H9 (cell line): ENCODE data around the gene LRRC3B. TPM values are rescaled to one million over a fixed set of nuclear protein-coding genes. Genes with fewer than 3 reads are reported as not detected.
"Not testable (repeated sequence)": the region's sequence is repeated elsewhere in the genome, so short reads cannot be mapped to it uniquely, and the experiment has no call there.

ENCODE experiments used
- DNase-seq: peaks from one replicate; pipeline ENCODE4 v3.0.0-alpha.2; 2017
- H2AFZ ChIP-seq: one replicate; pipeline ENCODE4 v1.6.1; 2013; ENCODE audit warnings: mild to moderate bottlenecking, low read length, control low read depth, moderate library complexity
- H2AK5ac ChIP-seq: 2 replicates; pipeline ENCODE4 v1.6.1; 2013; ENCODE audit warnings: low read length, control low read depth, mixed read lengths; ENCODE audit not compliant: insufficient read length
- H2BK120ac ChIP-seq: one replicate; pipeline ENCODE4 v1.6.1; 2013; ENCODE audit warnings: low read depth, mild to moderate bottlenecking, low read length, control low read depth, inconsistent platforms; ENCODE audit not compliant: poor library complexity, severe bottlenecking
- H2BK12ac ChIP-seq: 2 replicates; pipeline ENCODE4 v1.6.1; 2013; ENCODE audit warnings: low read length, control low read depth, mixed read lengths, low read depth; ENCODE audit not compliant: insufficient read length
- H2BK15ac ChIP-seq: 2 replicates; pipeline ENCODE4 v1.6.1; 2013; ENCODE audit warnings: low read depth, low read length, control low read depth
- H2BK20ac ChIP-seq: one replicate; pipeline ENCODE4 v1.6.1; 2013; ENCODE audit warnings: low read depth, mild to moderate bottlenecking, low read length, control low read depth, inconsistent platforms; ENCODE audit not compliant: poor library complexity, severe bottlenecking
- H2BK5ac ChIP-seq: 2 replicates; pipeline ENCODE4 v1.6.1; 2013; ENCODE audit warnings: low read length, control low read depth, mixed read lengths; ENCODE audit not compliant: insufficient read length
- H3K14ac ChIP-seq: 2 replicates; pipeline ENCODE4 v1.6.1; 2013; ENCODE audit warnings: low read length, control low read depth; ENCODE audit not compliant: insufficient read depth
- H3K18ac ChIP-seq: 2 replicates; pipeline ENCODE4 v1.6.1; 2013; ENCODE audit warnings: low read depth, mild to moderate bottlenecking, mixed read lengths, low read length, control low read depth; ENCODE audit not compliant: insufficient read length
- H3K23ac ChIP-seq: 2 replicates; pipeline ENCODE4 v1.6.1; 2013; ENCODE audit warnings: low read length, control low read depth, mixed read lengths, low read depth; ENCODE audit not compliant: insufficient read length
- H3K23me2 ChIP-seq: 2 replicates; pipeline ENCODE4 v1.6.1; 2013; ENCODE audit warnings: low read depth, mild to moderate bottlenecking, mixed read lengths, low read length, control low read depth; ENCODE audit not compliant: insufficient read length, poor library complexity, severe bottlenecking
- H3K27ac ChIP-seq: 2 replicates; pipeline ENCODE4 v1.5.1; 2013; ENCODE audit warnings: low read length, control low read depth, mixed read lengths, low read depth; ENCODE audit not compliant: insufficient read length
- H3K27me3 ChIP-seq: 2 replicates; pipeline ENCODE4 v1.6.1; 2013; ENCODE audit warnings: low read length, control low read depth, inconsistent platforms; ENCODE audit not compliant: insufficient read depth
- H3K4ac ChIP-seq: 2 replicates; pipeline ENCODE4 v1.6.1; 2013; ENCODE audit warnings: low read depth, mild to moderate bottlenecking, control low read depth, inconsistent platforms, low read length, moderate library complexity
- H3K4me1 ChIP-seq: 2 replicates; pipeline ENCODE4 v1.6.1; 2013; ENCODE audit warnings: low read length, control low read depth, inconsistent platforms; ENCODE audit not compliant: insufficient read depth
- H3K4me2 ChIP-seq: 2 replicates; pipeline ENCODE4 v1.6.1; 2013; ENCODE audit warnings: low read length, control low read depth, mixed read lengths; ENCODE audit not compliant: insufficient read length, insufficient read depth
- H3K56ac ChIP-seq: 2 replicates; pipeline ENCODE4 v1.6.1; 2013; ENCODE audit warnings: low read depth, mild to moderate bottlenecking, mixed read lengths, low read length, control low read depth; ENCODE audit not compliant: insufficient read length
- H3K79me1 ChIP-seq: 2 replicates; pipeline ENCODE4 v1.6.1; 2013; ENCODE audit warnings: low read depth, mild to moderate bottlenecking, moderate library complexity, low read length, control low read depth, inconsistent platforms; ENCODE audit not compliant: insufficient read depth, poor library complexity, severe bottlenecking
- H3K79me2 ChIP-seq: 2 replicates; pipeline ENCODE4 v1.6.1; 2013; ENCODE audit warnings: low read length, control low read depth, inconsistent platforms; ENCODE audit not compliant: insufficient read depth
- H3K9ac ChIP-seq: 2 replicates; pipeline ENCODE4 v1.6.1; 2013; ENCODE audit warnings: low read length, control low read depth, mixed read lengths; ENCODE audit not compliant: insufficient read length; ENCODE audit errors: extremely low read depth
- H3K9me3 ChIP-seq: one replicate; pipeline ENCODE4 v1.6.1; 2013; ENCODE audit warnings: low read depth, low read length, inconsistent platforms; ENCODE audit not compliant: control insufficient read depth
- H3T11ph ChIP-seq: one replicate; pipeline ENCODE4 v1.6.1; 2013; ENCODE audit warnings: mild to moderate bottlenecking, low read length, control low read depth, inconsistent platforms
- H4K20me1 ChIP-seq: one replicate; pipeline ENCODE4 v1.6.1; 2013; ENCODE audit not compliant: control insufficient read depth, insufficient read length, insufficient read depth
- H4K5ac ChIP-seq: 2 replicates; pipeline ENCODE4 v1.6.1; 2013; ENCODE audit warnings: low read depth, mild to moderate bottlenecking, mixed read lengths, low read length, control low read depth; ENCODE audit not compliant: insufficient read length
- H4K8ac ChIP-seq: replicated peaks from 2 replicates; pipeline ENCODE4 v1.6.1; 2013; ENCODE audit warnings: low read length, control low read depth, mixed read lengths, low read depth; ENCODE audit not compliant: insufficient read length
- H4K91ac ChIP-seq: 2 replicates; pipeline ENCODE4 v1.6.1; 2013; ENCODE audit warnings: low read depth, mild to moderate bottlenecking, moderate library complexity, mixed read lengths, low read length, control low read depth; ENCODE audit not compliant: insufficient read length
- H3K27ac Mint-ChIP-seq, 3 experiments: 2 replicates in 2 of 3; 3 replicates in 1 of 3; pipeline ENCODE4 v1.8.0; 2020 to 2021; ENCODE audit warnings: mixed read lengths in 3 of 3, mild to moderate bottlenecking in 1 of 3, moderate library complexity in 1 of 3
- H3K27me3 Mint-ChIP-seq: 2 replicates; pipeline ENCODE4 v1.8.0; 2021; ENCODE audit warnings: low read depth, mild to moderate bottlenecking, moderate library complexity, mixed read lengths
- H3K36me3 Mint-ChIP-seq, 3 experiments: 2 replicates in 2 of 3; 3 replicates in 1 of 3; pipeline ENCODE4 v1.8.0; 2020 to 2021; ENCODE audit warnings: low read depth in 3 of 3, mixed read lengths in 3 of 3; ENCODE audit not compliant: insufficient read depth in 1 of 3
- H3K4me1 Mint-ChIP-seq, 2 experiments: 2 replicates each; pipeline ENCODE4 v1.8.0; 2020; ENCODE audit warnings: mixed read lengths in 2 of 2
- H3K4me3 Mint-ChIP-seq, 2 experiments: 2 replicates in 1 of 2; 3 replicates in 1 of 2; pipeline ENCODE4 v1.8.0; 2020 to 2021; ENCODE audit warnings: mild to moderate bottlenecking in 2 of 2, mixed read lengths in 2 of 2, moderate library complexity in 1 of 2
- H3K9me3 Mint-ChIP-seq, 2 experiments: 2 replicates in 1 of 2; 3 replicates in 1 of 2; pipeline ENCODE4 v1.8.0; 2020; ENCODE audit warnings: mild to moderate bottlenecking in 2 of 2, mixed read lengths in 2 of 2, moderate library complexity in 1 of 2
- CTCF ChIP-seq: fragments of 200-600 bp; sonication (generic); conservative IDR thresholded peaks from 3 replicates; pipeline ENCODE4 v1.8.0; 2021; ENCODE audit warnings: antibody characterized with exemption, mild to moderate bottlenecking
- WGBS: extraction: QIAGEN DNeasy Blood & Tissue Kit; methylation state at CpG from one replicate; pipeline ENCODE4 v1.1.7; 2013; ENCODE audit warnings: missing lambda C conversion rate, low lambda C conversion rate, mixed read lengths; ENCODE audit not compliant: insufficient read length; ENCODE audit errors: extremely low coverage; 5-methylcytosine and 5-hydroxymethylcytosine counted together
- total RNA-seq: library from RNA; stranded (reverse); gene quantifications from 2 replicates; pipeline ENCODE4 v1.2.1, GENCODE V29; 2021

Gene LRRC3B
- total RNA-seq, 1 experiment from 2014 or later: 0.35 TPM

GRCh38 chr3:26596335-26596734 lies 26.2 kb upstream of the LRRC3B start:
- Histone ChIP-seq H4K8ac (no peak overlapping the region), H3K4me2 (no peak overlapping the region), H2BK20ac (no peak overlapping the region), H3K79me2 (no peaks in the 10 kb centered on the region), H4K20me1 (no peaks in the 10 kb centered on the region), H3K4me1 (no peaks in the 10 kb centered on the region), H2AK5ac (no peak overlapping the region), H3K79me1 (no peaks in the 10 kb centered on the region), H3K9ac (no peak overlapping the region), H2BK15ac (no peak overlapping the region), H3T11ph (no peak overlapping the region), H3K14ac (no peak overlapping the region), H3K56ac (no peak overlapping the region), H4K91ac (no peak overlapping the region), H2BK12ac (no peak overlapping the region), H3K23ac (no peak overlapping the region), H4K5ac (no peak overlapping the region), H3K4ac (no peak overlapping the region), H3K23me2 (no peaks in the 10 kb centered on the region), H3K27me3 (no peaks in the 10 kb centered on the region), H3K18ac (no peak overlapping the region), H2BK5ac (no peak overlapping the region), H3K9me3 (no peaks in the 10 kb centered on the region), H2BK120ac (no peak overlapping the region), H2AFZ (no peak overlapping the region), H3K27ac (no peak overlapping the region)
- DNase-seq: no peak
- Mint-ChIP-seq H3K27ac (no peak overlapping the region), H3K4me1 (no peaks in the 10 kb centered on the region), H3K9me3 (peaks cover 0 to 4% of the 10 kb centered on the region in 2 experiments; a peak in 2 of 5 replicates), H3K27me3 (no peaks in the 10 kb centered on the region), H3K36me3 (no peaks in the 10 kb centered on the region), H3K4me3 (no peak overlapping the region)
- TF ChIP-seq CTCF: no peak
- WGBS: no CpG with 5 or more reads among the region's 3 CpGs

GRCh38 chr3:26603311-26603710 lies 19.3 kb upstream of the LRRC3B start:
- not testable (repeated sequence) for H3K79me1 ChIP-seq, H3T11ph ChIP-seq, H3K79me2 ChIP-seq, H3K4me1 ChIP-seq, H4K8ac ChIP-seq, H3K14ac ChIP-seq, H4K91ac ChIP-seq, H2BK120ac ChIP-seq, H4K20me1 ChIP-seq, H3K23me2 ChIP-seq, H3K27ac Mint-ChIP-seq, H2AK5ac ChIP-seq, H4K5ac ChIP-seq, H3K9me3 ChIP-seq, H3K4me2 ChIP-seq, H3K18ac ChIP-seq, H3K56ac ChIP-seq, H3K9ac ChIP-seq, H3K4ac ChIP-seq, H2BK12ac ChIP-seq, H3K4me1 Mint-ChIP-seq, H3K27me3 Mint-ChIP-seq, H3K27me3 ChIP-seq, H2BK20ac ChIP-seq, H3K27ac ChIP-seq, H2AFZ ChIP-seq, H3K4me3 Mint-ChIP-seq, H3K23ac ChIP-seq, DNase-seq, H2BK15ac ChIP-seq, H2BK5ac ChIP-seq
- Mint-ChIP-seq H3K36me3 (peaks cover 15 to 25% (median 18%) of the 10 kb centered on the region in 3 experiments), H3K9me3 (peaks cover 33 to 36% of the 10 kb centered on the region in 2 experiments)
- no CpG with 5 or more reads among the region's 1 CpG for WGBS
